UCSD-AML1 (cell line): ENCODE measurements around the gene CABP1.

Experiments used
- DNase-seq: peaks from one replicate; lab custom pipeline; 2025; ENCODE audit not compliant: unreplicated experiment; lab: John Stamatoyannopoulos, UW

CABP1 gene

GRCh38 chr12:120690083-120690450, 49.6 kb downstream of the CABP1 start:
- DNase-seq: no peak

- DNase-seq: no peak
Observed at GRCh38 chr12:120690978-120691377, 50.6 kb downstream of the CABP1 start.

GRCh38 chr12:120692524-120693033, 52.2 kb downstream of the CABP1 start:
- DNase-seq: no peak

GRCh38 chr12:120693848-120694247, 53.4 kb downstream of the CABP1 start:
- no peak for DNase-seq

- no peak for DNase-seq
Observed at GRCh38 chr12:120696626-120697025, 56.2 kb downstream of the CABP1 start.

GRCh38 chr12:120697344-120697743, 56.9 kb downstream of the CABP1 start:
- no peak for DNase-seq

GRCh38 chr12:120698665-120699064, 58.2 kb downstream of the CABP1 start:
- no peak for DNase-seq

- DNase-seq: no peak
Observed at GRCh38 chr12:120699553-120699952, 59.1 kb downstream of the CABP1 start.

- DNase-seq: no peak
Observed at GRCh38 chr12:120700886-120701285, 60.5 kb downstream of the CABP1 start.

GRCh38 chr12:120702637-120703036, 62.2 kb downstream of the CABP1 start:
- DNase-seq: no peak

- no peak for DNase-seq
Observed at GRCh38 chr12:120703311-120703942, 63.0 kb downstream of the CABP1 start.

- DNase-seq: no peak
Observed at GRCh38 chr12:120705618-120706017, 65.2 kb downstream of the CABP1 start.

GRCh38 chr12:120706029-120706428, 65.6 kb downstream of the CABP1 start:
- DNase-seq: no peak

- DNase-seq: no peak
Observed at GRCh38 chr12:120708651-120709050, 68.2 kb downstream of the CABP1 start.

GRCh38 chr12:120710031-120710804, 69.8 kb downstream of the CABP1 start, which contains the start of gene UNC119B:
TSS of gene UNC119B (plus strand) at chr12:120710458. CDS start at chr12:120710475, 17 bp downstream.
- peak; percentile 60 for DNase-seq

GRCh38 chr12:120710805-120711296, 70.4 kb downstream of the CABP1 start:
- peak; percentile 30 for DNase-seq

GRCh38 chr12:120711411-120711810, 71.0 kb downstream of the CABP1 start:
- no peak for DNase-seq

- no peak for DNase-seq
Observed at GRCh38 chr12:120712610-120713009, 72.2 kb downstream of the CABP1 start.

- DNase-seq: peak; percentile 39
Observed at GRCh38 chr12:120713861-120714482, 73.5 kb downstream of the CABP1 start.
